HCT116 (cell line): ENCODE measurements around the gene GALNT14. TPM values are rescaled to one million over a fixed set of nuclear protein-coding genes. Genes with fewer than 3 reads are reported as not detected.

Experiments used
- ATAC-seq: fragments of 200-7000 bp; cut with Tn5 transposase; 2 replicates; pipeline ENCODE4 v1.9.1; 2020; ENCODE audit warnings: mild to moderate bottlenecking, moderate library complexity
- BruUV-seq: library from RNA; stranded (reverse); fragments of 400-500 nt; replicated peaks from 2 replicates; lab custom pipeline; 2021; lab: Mats Ljungman, UMichigan
- CTCF ChIA-PET: fragments of 300-600 bp; sonication (Branson Sonifier 250); formaldehyde crosslinking; loops from one replicate; lab custom pipeline; 2021; ENCODE audit warnings: antibody characterized with exemption; lab: Charles Lee
- POLR2A ChIA-PET: fragments of 300-600, 350-600 bp; sonication (Branson Sonifier 250); formaldehyde crosslinking; loops from one replicate; lab custom pipeline; 2021; ENCODE audit warnings: antibody characterized with exemption; lab: Charles Lee
- RAD21 ChIA-PET, 2 experiments: fragments of 300-600 bp; sonication (Branson Sonifier 250); formaldehyde crosslinking; loops; one replicate each; lab custom pipeline; 2023; ENCODE audit warnings: low total read pairs in 2 of 2; ENCODE audit not compliant: uncharacterized antibody in 2 of 2, unreplicated experiment in 2 of 2, low non-redundant PET in 1 of 2; lab: Charles Lee
- DNase-seq: peaks from one replicate; pipeline ENCODE4 v3.0.0-alpha.2; 2010; ENCODE audit warnings: low read depth, low spot score
- H2AFZ ChIP-seq: fragments of 200-600 bp; shearing (Covaris generic), sonication (generic); 2 replicates; pipeline ENCODE4 v1.6.1; 2017; ENCODE audit warnings: low read depth, mixed run types, mixed read lengths, antibody characterized with exemption, low read length; ENCODE audit not compliant: poor library complexity, severe bottlenecking
- H3K27ac ChIP-seq: 2 replicates; pipeline ENCODE4 v1.5.1; 2012; ENCODE audit warnings: low read depth, low read length
- H3K27me3 ChIP-seq: fragments of 200-600 bp; sonication (generic); 2 replicates; pipeline ENCODE4 v1.6.1; 2016; ENCODE audit warnings: mixed run types, low read length, mixed read lengths; ENCODE audit not compliant: insufficient read depth
- H3K36me3 ChIP-seq, 2 experiments: fragments of 200-500 bp in 1 of 2; fragments of 200-600 bp in 1 of 2; sonication (Bioruptor generic) in 1 of 2; sonication (generic) in 1 of 2; 2 replicates each; pipeline versions ENCODE4 v1.5.1 to v1.6.1; 2014 to 2016; ENCODE audit warnings: low read length in 2 of 2, inconsistent platforms in 1 of 2, mixed read lengths in 1 of 2, mixed run types in 1 of 2; ENCODE audit not compliant: insufficient read depth in 2 of 2, control insufficient read depth in 1 of 2
- H3K4me1 ChIP-seq, 2 experiments: fragments of 200-600 bp in 1 of 2; sonication (generic) in 1 of 2; 2 replicates each; pipeline versions ENCODE4 v1.5.1 to v1.6.1; 2012 to 2017; ENCODE audit warnings: low read length in 2 of 2, inconsistent platforms in 1 of 2, mild to moderate bottlenecking in 1 of 2, mixed read lengths in 1 of 2, mixed run types in 1 of 2, moderate library complexity in 1 of 2; ENCODE audit not compliant: insufficient read depth in 2 of 2, control insufficient read depth in 1 of 2
- H3K4me2 ChIP-seq: fragments of 200-600 bp; sonication (generic); 2 replicates; pipeline ENCODE4 v1.6.1; 2017; ENCODE audit warnings: mixed run types, low read length, mixed read lengths
- H3K4me3 ChIP-seq, 2 experiments: fragments of 200-600 bp in 1 of 2; sonication (generic) in 1 of 2; replicated peaks in 1 of 2; 2 replicates each; pipeline ENCODE4 v1.5.1; 2011 to 2016; ENCODE audit warnings: low read length in 2 of 2, control low read depth in 1 of 2, low read depth in 1 of 2, mild to moderate bottlenecking in 1 of 2, mixed read lengths in 1 of 2, mixed run types in 1 of 2
- H3K79me2 ChIP-seq: fragments of 200-600 bp; sonication (generic); 2 replicates; pipeline ENCODE4 v1.6.1; 2017; ENCODE audit warnings: mild to moderate bottlenecking, mixed run types, low read length, moderate library complexity, mixed read lengths; ENCODE audit not compliant: insufficient read depth
- H3K9ac ChIP-seq: fragments of 200-600 bp; sonication (generic); 2 replicates; pipeline ENCODE4 v1.6.1; 2016; ENCODE audit warnings: low read length, mixed read lengths
- H3K9me2 ChIP-seq: fragments of 200-600 bp; sonication (generic), shearing (Covaris generic); 2 replicates; pipeline ENCODE4 v1.6.1; 2017; ENCODE audit warnings: mixed run types, mild to moderate bottlenecking, moderate library complexity; ENCODE audit not compliant: insufficient read depth
- H3K9me3 ChIP-seq, 2 experiments: fragments of 200-500 bp in 1 of 2; fragments of 200-600 bp in 1 of 2; sonication (Bioruptor generic) in 1 of 2; sonication (generic) in 1 of 2; 2 replicates each; pipeline ENCODE4 v1.6.1; 2014 to 2017; ENCODE audit warnings: low read length in 2 of 2, mixed read lengths in 2 of 2, inconsistent platforms in 1 of 2, low read depth in 1 of 2, mild to moderate bottlenecking in 1 of 2, mixed run types in 1 of 2, moderate library complexity in 1 of 2; ENCODE audit not compliant: control insufficient read depth in 1 of 2, insufficient read depth in 1 of 2
- H4K20me1 ChIP-seq: fragments of 200-600 bp; sonication (generic), shearing (Covaris generic); 2 replicates; pipeline ENCODE4 v1.6.1; 2017; ENCODE audit warnings: mixed run types, mild to moderate bottlenecking, moderate library complexity; ENCODE audit not compliant: insufficient read depth
- ATF3 ChIP-seq: IDR thresholded peaks from 2 replicates; pipeline ENCODE4 v1.6.1; 2012
- CBX3 ChIP-seq: IDR thresholded peaks from 2 replicates; pipeline ENCODE4 v1.6.1; 2012; ENCODE audit warnings: low read depth
- CEBPB ChIP-seq: IDR thresholded peaks from 2 replicates; pipeline ENCODE4 v1.6.1; 2012; ENCODE audit warnings: low read depth
- CTCF ChIP-seq, 3 experiments: fragments of 200-600 bp in 1 of 3; sonication (generic) in 1 of 3; IDR thresholded peaks in 2 of 3; conservative IDR thresholded peaks in 1 of 3; 2 replicates each; pipeline ENCODE4 v1.5.1; 2012 to 2017; ENCODE audit warnings: low read depth in 2 of 3, low read length in 2 of 3, antibody characterized with exemption in 1 of 3, borderline replicate concordance in 1 of 3, control low read depth in 1 of 3, mild to moderate bottlenecking in 1 of 3, mixed read lengths in 1 of 3, mixed run types in 1 of 3, moderate library complexity in 1 of 3; ENCODE audit not compliant: insufficient read depth in 1 of 3
- EGR1 ChIP-seq: IDR thresholded peaks from 2 replicates; pipeline ENCODE4 v1.6.1; 2012; ENCODE audit warnings: low read depth
- ELF1 ChIP-seq: IDR thresholded peaks from 2 replicates; pipeline ENCODE4 v1.6.1; 2012; ENCODE audit warnings: low read depth, borderline replicate concordance
- EZH2 ChIP-seq: fragments of 200-600 bp; sonication (generic); IDR thresholded peaks from 2 replicates; pipeline ENCODE4 v1.6.1; 2017; ENCODE audit warnings: antibody characterized with exemption, mixed run types
- EZH2phosphoT487 ChIP-seq: fragments of 200-600 bp; IDR thresholded peaks from 2 replicates; pipeline ENCODE4 v1.6.1; 2018; ENCODE audit warnings: antibody characterized with exemption, borderline replicate concordance
- FOSL1 ChIP-seq: IDR thresholded peaks from 2 replicates; pipeline ENCODE4 v1.6.1; 2012; ENCODE audit warnings: low read depth
- JUND ChIP-seq: IDR thresholded peaks from 2 replicates; pipeline ENCODE4 v1.6.1; 2012
- MAX ChIP-seq: IDR thresholded peaks from 2 replicates; pipeline ENCODE4 v1.6.1; 2012
- POLR2AphosphoS5 ChIP-seq: IDR thresholded peaks from 2 replicates; pipeline ENCODE4 v1.6.1; 2011; ENCODE audit warnings: mild to moderate bottlenecking, low read depth, low read length, moderate library complexity
- RAD21 ChIP-seq: IDR thresholded peaks from 2 replicates; pipeline ENCODE4 v1.6.1; 2012; ENCODE audit warnings: low read depth, mild to moderate bottlenecking
- SIN3A ChIP-seq: IDR thresholded peaks from 2 replicates; pipeline ENCODE4 v1.6.1; 2012; ENCODE audit warnings: low read depth
- SP1 ChIP-seq: IDR thresholded peaks from 2 replicates; pipeline ENCODE4 v1.6.1; 2012; ENCODE audit warnings: low read depth
- SRF ChIP-seq: IDR thresholded peaks from 2 replicates; pipeline ENCODE4 v1.6.1; 2012; ENCODE audit warnings: low read depth
- TCF7L2 ChIP-seq: IDR thresholded peaks from 2 replicates; pipeline ENCODE4 v1.7.0; 2011; ENCODE audit warnings: borderline replicate concordance, inconsistent platforms; ENCODE audit not compliant: insufficient read depth, insufficient read length; ENCODE audit errors: extremely low read depth
- YY1 ChIP-seq: IDR thresholded peaks from 2 replicates; pipeline ENCODE4 v1.6.1; 2011; ENCODE audit warnings: low read length, low read depth, moderate library complexity, mild to moderate bottlenecking; ENCODE audit not compliant: insufficient replicate concordance; ENCODE audit errors: extremely low read depth
- ZNF274 ChIP-seq: fragments of 200-500 bp; sonication (Bioruptor generic); IDR thresholded peaks from 2 replicates; pipeline ENCODE4 v1.6.1; 2014; ENCODE audit warnings: mild to moderate bottlenecking, low read depth, low read length, inconsistent platforms
- intact Hi-C: fragments of 100-400 bp; cut with micrococcal nuclease; formaldehyde crosslinking; loops from 2 replicates; pipeline ENCODE4 v1.10.0; 2022
- total RNA-seq: library from RNA; stranded (reverse); gene quantifications from one replicate; pipeline ENCODE4 v1.2.1, GENCODE V29; 2021; ENCODE audit not compliant: unreplicated experiment
- TF ChIP-seq, protein P1 (sequence below): IDR thresholded peaks from 2 replicates; pipeline ENCODE4 v1.6.1; 2012; ENCODE audit warnings: low read depth

The GALNT14 gene
- total RNA-seq, 1 experiment from 2014 or later = 11.2 TPM

- Histone ChIP-seq H3K9ac (no peak overlapping the region), H3K36me3 (no peaks in the 10 kb centered on the region), H4K20me1 (no peaks in the 10 kb centered on the region), H3K4me2 (no peak overlapping the region), H2AFZ (no peak overlapping the region), H3K79me2 (no peaks in the 10 kb centered on the region), H3K27ac (no peak overlapping the region), H3K4me1 (no peaks in the 10 kb centered on the region), H3K9me3 (no peaks in the 10 kb centered on the region), H3K27me3 (no peaks in the 10 kb centered on the region), H3K4me3 (no peak overlapping the region), H3K9me2 (no peaks in the 10 kb centered on the region)
- intact Hi-C loops = no loop called here
- BruUV-seq = no TSS peak
- ChIA-PET CTCF (no interaction called here), POLR2A (no interaction called here), RAD21 (no interaction called here)
- DNase-seq (no peak), ATAC-seq (no peak)
- TF ChIP-seq CTCF (IDR thresholded peaks at IDR 0.05 in 2 of 3, conservative IDR thresholded peaks at IDR 0.05 in 1 of 3; ENCODE audit: borderline replicate concordance in 1 of 3, insufficient read depth in 1 of 3, low read depth in 2 of 3, low read length in 2 of 3) = no peak
- TF ChIP-seq YY1 = no peak
- no peak for TF ChIP-seq EZH2
- TF ChIP-seq EZH2phosphoT487 = no peak
- TF ChIP-seq JUND = no peak
- TF ChIP-seq, protein P1, sequence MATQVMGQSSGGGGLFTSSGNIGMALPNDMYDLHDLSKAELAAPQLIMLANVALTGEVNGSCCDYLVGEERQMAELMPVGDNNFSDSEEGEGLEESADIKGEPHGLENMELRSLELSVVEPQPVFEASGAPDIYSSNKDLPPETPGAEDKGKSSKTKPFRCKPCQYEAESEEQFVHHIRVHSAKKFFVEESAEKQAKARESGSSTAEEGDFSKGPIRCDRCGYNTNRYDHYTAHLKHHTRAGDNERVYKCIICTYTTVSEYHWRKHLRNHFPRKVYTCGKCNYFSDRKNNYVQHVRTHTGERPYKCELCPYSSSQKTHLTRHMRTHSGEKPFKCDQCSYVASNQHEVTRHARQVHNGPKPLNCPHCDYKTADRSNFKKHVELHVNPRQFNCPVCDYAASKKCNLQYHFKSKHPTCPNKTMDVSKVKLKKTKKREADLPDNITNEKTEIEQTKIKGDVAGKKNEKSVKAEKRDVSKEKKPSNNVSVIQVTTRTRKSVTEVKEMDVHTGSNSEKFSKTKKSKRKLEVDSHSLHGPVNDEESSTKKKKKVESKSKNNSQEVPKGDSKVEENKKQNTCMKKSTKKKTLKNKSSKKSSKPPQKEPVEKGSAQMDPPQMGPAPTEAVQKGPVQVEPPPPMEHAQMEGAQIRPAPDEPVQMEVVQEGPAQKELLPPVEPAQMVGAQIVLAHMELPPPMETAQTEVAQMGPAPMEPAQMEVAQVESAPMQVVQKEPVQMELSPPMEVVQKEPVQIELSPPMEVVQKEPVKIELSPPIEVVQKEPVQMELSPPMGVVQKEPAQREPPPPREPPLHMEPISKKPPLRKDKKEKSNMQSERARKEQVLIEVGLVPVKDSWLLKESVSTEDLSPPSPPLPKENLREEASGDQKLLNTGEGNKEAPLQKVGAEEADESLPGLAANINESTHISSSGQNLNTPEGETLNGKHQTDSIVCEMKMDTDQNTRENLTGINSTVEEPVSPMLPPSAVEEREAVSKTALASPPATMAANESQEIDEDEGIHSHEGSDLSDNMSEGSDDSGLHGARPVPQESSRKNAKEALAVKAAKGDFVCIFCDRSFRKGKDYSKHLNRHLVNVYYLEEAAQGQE = no peak
- TF ChIP-seq SIN3A = no peak
- no peak for TF ChIP-seq ELF1
- TF ChIP-seq SRF = no peak
- TF ChIP-seq ZNF274 = no peak
- no peak for TF ChIP-seq ATF3
- TF ChIP-seq POLR2AphosphoS5 = no peak
- TF ChIP-seq TCF7L2 = no peak
- TF ChIP-seq RAD21 = no peak
- no peak for TF ChIP-seq FOSL1
- TF ChIP-seq SP1 = no peak
- TF ChIP-seq CEBPB = no peak
- TF ChIP-seq EGR1 = no peak
- TF ChIP-seq MAX = no peak
- TF ChIP-seq CBX3 = no peak
These were observed 107.0 kb downstream of the GALNT14 start for GRCh38 chr2:31031132-31031706.
